ENCODE measurements around the gene LSS. TPM values are rescaled to one million over a fixed set of nuclear protein-coding genes. Genes with fewer than 3 reads are reported as not detected.
A peak's percentile ranks its signal among the peaks of the same experiment; 100 is the strongest.

The LSS gene
- total and polyA plus RNA-seq, 3 experiments from 2014 or later, result 16.1 to 20.4 (median 19.6) TPM

DNA sequence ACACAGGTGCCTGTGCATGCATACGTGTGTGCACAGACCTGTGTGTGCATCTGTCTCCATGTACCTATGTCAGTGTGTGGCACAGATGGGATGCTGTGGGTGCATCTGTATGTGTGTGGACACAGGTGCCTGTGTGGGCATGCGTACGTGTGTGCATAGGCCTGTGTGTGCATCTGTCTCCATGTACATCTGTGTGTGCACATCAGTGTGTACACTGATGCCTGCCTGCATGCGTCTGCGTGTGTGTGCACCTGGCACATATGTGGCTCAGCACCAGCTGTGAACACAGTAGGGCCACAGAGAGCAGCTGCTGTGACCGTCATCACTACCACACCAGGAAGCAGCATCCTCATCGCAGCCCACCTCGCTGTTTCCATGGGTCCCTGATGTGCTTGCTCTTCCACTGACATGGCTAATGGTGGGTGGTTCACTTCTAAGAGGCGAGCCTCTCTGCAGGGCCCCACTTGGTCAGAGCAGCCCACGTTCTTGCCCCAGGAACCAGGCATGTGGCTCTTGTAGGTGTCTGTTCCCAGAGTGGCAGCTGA lies 34.7 kb downstream of the LSS start:
- Mint-ChIP-seq H3K27me3 (no peaks in the 10 kb centered on the region), H3K4me3 (no peak overlapping the region), H3K9me3 (no peaks in the 10 kb centered on the region), H3K27ac (peak overlapping the region in 2 of 8 donors; percentile 7 to 68), H3K36me3 (peaks cover 4 to 58% (median 15%) of the 10 kb centered on the region in 3 donors), H3K4me1 (peaks cover 0 to 1% (median 0%) of the 10 kb centered on the region in 3 donors)
- H3K27me3 ChIP-seq (ENCODE audit: insufficient read depth, low read length, poor library complexity, severe bottlenecking), result no peaks in the 10 kb centered on the region
- no peak overlapping the region for H3K4me3 ChIP-seq (ENCODE audit: low read length)
- no peak overlapping the region for H3K27ac ChIP-seq (ENCODE audit: low read depth, low read length)
- peaks cover 23% of the 10 kb centered on the region for H3K36me3 ChIP-seq (ENCODE audit: insufficient read depth, low read length)
- ChIA-PET CTCF (no interaction called here), POLR2A (no interaction called here)
- DNase-seq, result peak in 1 of 5 donors; percentile 30
- H3K4me1 ChIP-seq (ENCODE audit: insufficient read depth, low read length), result no peaks in the 10 kb centered on the region
- H3K9me3 ChIP-seq (ENCODE audit: low read length), result no peaks in the 10 kb centered on the region

GRCh38 chr21:46191686-46192575 lies 36.6 kb downstream of the LSS start:
- H3K9me3 Mint-ChIP-seq, result no peaks in the 10 kb centered on the region
- no peak overlapping the region for H3K4me3 Mint-ChIP-seq
- no peaks in the 10 kb centered on the region for H3K27me3 ChIP-seq (ENCODE audit: insufficient read depth, low read length, poor library complexity, severe bottlenecking)
- CTCF ChIA-PET, result no interaction called here
- H3K36me3 ChIP-seq (ENCODE audit: insufficient read depth, low read length), result peaks cover 23% of the 10 kb centered on the region
- no peak overlapping the region for H3K4me3 ChIP-seq (ENCODE audit: low read length)
- H3K27ac Mint-ChIP-seq, result peak overlapping the region in 1 of 8 donors; percentile 44
- H3K27ac ChIP-seq (ENCODE audit: low read depth, low read length), result no peak overlapping the region
- peak in 1 of 5 donors; percentile 38 for DNase-seq
- no peaks in the 10 kb centered on the region for H3K4me1 ChIP-seq (ENCODE audit: insufficient read depth, low read length)
- no peaks in the 10 kb centered on the region for H3K27me3 Mint-ChIP-seq
- no peaks in the 10 kb centered on the region for H3K9me3 ChIP-seq (ENCODE audit: low read length)
- POLR2A ChIA-PET, result no interaction called here
- peaks cover 0 to 43% (median 10%) of the 10 kb centered on the region in 3 donors for H3K36me3 Mint-ChIP-seq
- H3K4me1 Mint-ChIP-seq, result no peaks in the 10 kb centered on the region

- Histone ChIP-seq H3K36me3 (ENCODE audit: insufficient read depth, low read length) (peaks cover 23% of the 10 kb centered on the region), H3K27me3 (ENCODE audit: insufficient read depth, low read length, poor library complexity, severe bottlenecking) (no peaks in the 10 kb centered on the region), H3K4me1 (ENCODE audit: insufficient read depth, low read length) (no peaks in the 10 kb centered on the region), H3K27ac (ENCODE audit: low read depth, low read length) (no peak overlapping the region), H3K9me3 (ENCODE audit: low read length) (no peaks in the 10 kb centered on the region), H3K4me3 (ENCODE audit: low read length) (no peak overlapping the region)
- peak in 1 of 5 donors; percentile 21 for DNase-seq
- Mint-ChIP-seq H3K27ac (no peak overlapping the region), H3K9me3 (no peaks in the 10 kb centered on the region), H3K27me3 (no peaks in the 10 kb centered on the region), H3K36me3 (peaks cover 0 to 36% (median 8%) of the 10 kb centered on the region in 3 donors), H3K4me3 (no peak overlapping the region), H3K4me1 (no peaks in the 10 kb centered on the region)
- ChIA-PET CTCF (no interaction called here), POLR2A (no interaction called here)
These were observed 37.3 kb downstream of the LSS start for GRCh38 chr21:46191257-46191685.

- H3K4me3 Mint-ChIP-seq, result no peak overlapping the region
- H3K27ac Mint-ChIP-seq, result peak overlapping the region in 1 of 8 donors; percentile 54
- H3K27me3 ChIP-seq (ENCODE audit: insufficient read depth, low read length, poor library complexity, severe bottlenecking), result no peaks in the 10 kb centered on the region
- H3K27me3 Mint-ChIP-seq, result no peaks in the 10 kb centered on the region
- peaks cover 23% of the 10 kb centered on the region for H3K36me3 ChIP-seq (ENCODE audit: insufficient read depth, low read length)
- H3K4me1 Mint-ChIP-seq, result peaks cover 0 to under 1% (median 0%) of the 10 kb centered on the region in 3 donors
- H3K9me3 Mint-ChIP-seq, result no peaks in the 10 kb centered on the region
- peaks cover under 1% of the 10 kb centered on the region for H3K4me1 ChIP-seq (ENCODE audit: insufficient read depth, low read length)
- H3K36me3 Mint-ChIP-seq, result peaks cover 0 to 30% (median 7%) of the 10 kb centered on the region in 3 donors
- H3K4me3 ChIP-seq (ENCODE audit: low read length), result no peak overlapping the region
- POLR2A ChIA-PET, result no interaction called here
- H3K27ac ChIP-seq (ENCODE audit: low read depth, low read length), result no peak overlapping the region
- peak in 1 of 5 donors; percentile 42 for DNase-seq
- CTCF ChIA-PET, result no interaction called here
- H3K9me3 ChIP-seq (ENCODE audit: low read length), result no peaks in the 10 kb centered on the region
These were observed 38.0 kb downstream of the LSS start for GRCh38 chr21:46190491-46191131.

DNA sequence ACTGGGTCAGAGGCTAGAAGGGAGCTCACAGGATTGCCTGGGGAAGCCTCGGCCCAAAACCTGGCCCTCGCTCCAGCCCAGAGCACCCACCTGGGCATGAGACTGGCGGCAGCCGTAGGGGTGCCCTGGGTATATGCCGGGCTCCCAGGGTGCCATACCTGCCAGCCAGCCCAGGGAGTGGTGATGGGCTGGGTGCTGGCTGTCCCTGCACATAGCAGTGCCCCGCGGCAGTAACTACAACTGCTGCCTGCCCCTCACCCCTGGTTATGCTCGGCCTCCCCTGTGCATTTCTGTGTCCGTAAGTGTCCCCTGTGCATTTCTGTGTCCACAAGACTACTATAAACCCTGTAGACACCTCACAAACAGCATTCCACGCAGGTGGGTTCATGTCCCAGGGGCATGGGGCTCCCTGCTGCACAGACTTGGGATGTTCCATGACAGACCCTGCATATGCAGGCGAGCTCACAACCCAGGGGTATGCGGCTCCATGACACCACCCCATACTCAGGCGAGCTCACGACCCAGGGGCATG lies 38.5 kb downstream of the LSS start:
- H3K4me3 Mint-ChIP-seq, result no peak overlapping the region
- peaks cover 0 to 2% of the 10 kb centered on the region in 2 donors for H3K27me3 Mint-ChIP-seq

GRCh38 chr21:46189213-46189958 lies 39.2 kb downstream of the LSS start:
- Mint-ChIP-seq H3K9me3 (no peaks in the 10 kb centered on the region), H3K4me1 (peaks cover 0 to 11% (median 6%) of the 10 kb centered on the region in 3 donors), H3K4me3 (no peak overlapping the region), H3K27ac (peak overlapping the region in 2 of 8 donors; percentile 50 to 78), H3K27me3 (peaks cover 0 to 6% of the 10 kb centered on the region in 2 donors), H3K36me3 (peaks cover 0 to 20% (median 5%) of the 10 kb centered on the region in 3 donors)
- H3K4me1 ChIP-seq (ENCODE audit: insufficient read depth, low read length), result peaks cover 11% of the 10 kb centered on the region
- peak in 1 of 5 donors; percentile 35 for DNase-seq
- H3K36me3 ChIP-seq (ENCODE audit: insufficient read depth, low read length), result peaks cover 11% of the 10 kb centered on the region
- H3K4me3 ChIP-seq (ENCODE audit: low read length), result no peak overlapping the region
- no peaks in the 10 kb centered on the region for H3K9me3 ChIP-seq (ENCODE audit: low read length)
- H3K27me3 ChIP-seq (ENCODE audit: insufficient read depth, low read length, poor library complexity, severe bottlenecking), result peaks cover under 1% of the 10 kb centered on the region
- H3K27ac ChIP-seq (ENCODE audit: low read depth, low read length), result no peak overlapping the region
- POLR2A ChIA-PET, result no interaction called here
- CTCF ChIA-PET, result no interaction called here

More for the DNA sequence above, 38.5 kb downstream of the LSS start:
- DNase-seq, result peak in 1 of 5 donors; percentile 33
- no peak overlapping the region for H3K27ac Mint-ChIP-seq
- Histone ChIP-seq H3K9me3 (ENCODE audit: low read length) (no peaks in the 10 kb centered on the region), H3K4me1 (ENCODE audit: insufficient read depth, low read length) (peaks cover 6% of the 10 kb centered on the region), H3K27me3 (ENCODE audit: insufficient read depth, low read length, poor library complexity, severe bottlenecking) (no peaks in the 10 kb centered on the region), H3K27ac (ENCODE audit: low read depth, low read length) (no peak overlapping the region), H3K36me3 (ENCODE audit: insufficient read depth, low read length) (peaks cover 18% of the 10 kb centered on the region), H3K4me3 (ENCODE audit: low read length) (no peak overlapping the region)
- H3K4me1 Mint-ChIP-seq, result peaks cover 0 to 6% (median 3%) of the 10 kb centered on the region in 3 donors
- no peaks in the 10 kb centered on the region for H3K9me3 Mint-ChIP-seq
- POLR2A ChIA-PET, result no interaction called here
- H3K36me3 Mint-ChIP-seq, result peaks cover 0 to 25% (median 5%) of the 10 kb centered on the region in 3 donors
- CTCF ChIA-PET, result no interaction called here

- CTCF ChIA-PET, result no interaction called here
- peak in 1 of 5 donors; percentile 22 for DNase-seq
- Histone ChIP-seq H3K27me3 (ENCODE audit: insufficient read depth, low read length, poor library complexity, severe bottlenecking) (peaks cover 6% of the 10 kb centered on the region), H3K27ac (ENCODE audit: low read depth, low read length) (peak overlapping the region; percentile 50), H3K9me3 (ENCODE audit: low read length) (no peaks in the 10 kb centered on the region), H3K36me3 (ENCODE audit: insufficient read depth, low read length) (peaks cover 3% of the 10 kb centered on the region), H3K4me3 (ENCODE audit: low read length) (no peak overlapping the region), H3K4me1 (ENCODE audit: insufficient read depth, low read length) (peaks cover 15% of the 10 kb centered on the region)
- H3K9me3 Mint-ChIP-seq, result no peaks in the 10 kb centered on the region
- POLR2A ChIA-PET, result no interaction called here
- H3K27me3 Mint-ChIP-seq, result peaks cover 0 to 9% of the 10 kb centered on the region in 2 donors
- peaks cover 0 to 17% (median 9%) of the 10 kb centered on the region in 3 donors for H3K4me1 Mint-ChIP-seq
- H3K27ac Mint-ChIP-seq, result peak overlapping the region in 5 of 8 donors; percentile 15 to 51 (median 47)
- no peak overlapping the region for H3K4me3 Mint-ChIP-seq
- peaks cover 0 to 11% (median under 1%) of the 10 kb centered on the region in 3 donors for H3K36me3 Mint-ChIP-seq
These were observed 40.1 kb downstream of the LSS start for GRCh38 chr21:46188226-46189212.

Data from CD8-positive, alpha-beta memory T cell (primary cell).